HG02870 (cell line): Measurements from ENCODE around the gene LAPTM5.

Experiments
- ATAC-seq: cut with Tn5 transposase; IDR thresholded peaks from one replicate; pipeline ENCODE4 v1.9.1; 2021; ENCODE audit warnings: mild to moderate bottlenecking, moderate library complexity; ENCODE audit not compliant: unreplicated experiment

The LAPTM5 gene

DNA sequence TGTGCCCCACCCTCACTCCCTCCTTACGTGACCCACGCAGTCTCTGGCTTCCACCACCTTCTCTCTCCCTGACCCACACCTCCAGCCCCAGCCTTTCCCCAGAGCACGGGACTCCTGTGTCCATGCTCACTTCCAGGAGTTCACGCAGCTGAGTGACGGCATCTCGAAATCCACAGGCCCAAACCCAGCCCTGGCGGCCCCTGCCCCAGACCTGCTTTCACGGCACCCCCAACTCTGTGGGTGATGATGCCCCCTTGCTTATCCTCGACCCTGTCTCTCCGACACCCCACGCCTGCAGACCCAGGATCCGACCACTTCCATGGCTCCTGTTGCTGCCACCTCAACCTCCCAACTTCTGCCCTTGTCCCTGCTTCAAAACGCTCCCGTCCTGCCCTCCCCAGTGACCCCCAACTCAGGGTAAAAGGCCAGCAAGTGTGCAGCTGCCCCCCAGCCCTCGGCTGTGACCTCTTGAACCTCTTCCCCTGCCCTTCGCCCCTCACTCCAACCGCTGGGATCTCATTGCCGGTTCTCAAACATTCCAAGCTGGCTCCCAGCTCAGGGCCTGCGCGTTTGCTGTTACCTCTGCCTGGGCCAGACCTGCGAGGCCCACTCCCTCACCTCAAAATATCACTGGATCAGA lies 30.4 kb upstream of the LAPTM5 start:
- ATAC-seq, result no peak

DNA sequence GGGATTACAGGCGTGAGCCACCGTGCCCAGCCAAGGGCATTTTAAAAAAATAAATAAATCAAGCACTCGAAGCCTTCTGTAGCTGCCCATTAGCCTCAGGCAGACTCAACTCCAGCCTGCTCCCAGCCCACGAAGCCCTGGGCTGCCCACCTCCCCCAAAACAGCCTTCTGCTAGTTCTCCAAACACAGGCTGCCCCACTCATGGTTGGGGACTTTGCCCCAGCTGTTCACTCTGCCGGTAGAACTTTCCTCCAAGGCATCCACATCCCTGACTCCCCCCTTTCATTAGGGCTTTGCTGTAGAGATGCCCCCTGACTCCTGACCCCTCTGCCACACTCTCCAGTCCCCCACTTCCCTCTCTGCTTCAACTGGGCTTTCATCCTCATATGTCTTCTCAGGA lies 29.7 kb upstream of the LAPTM5 start:
- no peak for ATAC-seq

DNA sequence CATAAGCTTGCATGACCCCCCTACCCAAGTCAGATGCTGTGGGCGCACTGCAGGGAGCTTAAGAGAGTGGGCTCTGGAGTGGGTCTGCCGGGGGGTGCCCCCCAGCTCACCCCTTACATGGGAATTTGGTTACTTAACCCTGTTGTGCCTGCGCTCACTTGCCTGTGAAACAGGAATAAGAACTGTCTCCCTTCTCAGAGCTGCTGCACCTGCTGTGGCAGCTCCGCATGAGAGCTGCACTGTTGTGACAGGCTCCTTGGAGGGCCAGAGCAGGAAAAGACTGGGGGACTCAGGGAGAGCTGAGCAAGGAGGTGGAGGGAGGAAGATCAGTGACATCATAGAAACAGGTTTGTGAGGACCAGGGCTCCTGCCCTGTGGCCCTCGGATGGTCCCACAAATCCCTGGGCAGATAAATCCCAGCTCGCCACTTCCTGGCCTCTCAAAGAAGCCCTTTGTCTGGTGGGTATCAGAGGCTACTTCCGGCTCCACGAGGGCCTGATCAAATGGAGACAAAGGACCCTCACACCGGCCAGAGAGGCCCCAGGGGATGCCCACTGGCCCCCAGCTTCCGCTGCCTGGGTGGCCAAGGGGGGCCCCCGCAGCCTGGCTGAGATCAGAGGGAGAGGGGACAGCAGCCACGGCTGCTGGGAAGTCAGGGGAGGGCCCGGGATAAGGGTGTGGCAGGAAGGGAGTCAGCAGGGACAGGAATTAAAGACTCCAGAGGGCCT lies 28.9 kb upstream of the LAPTM5 start:
- ATAC-seq, result no peak

DNA sequence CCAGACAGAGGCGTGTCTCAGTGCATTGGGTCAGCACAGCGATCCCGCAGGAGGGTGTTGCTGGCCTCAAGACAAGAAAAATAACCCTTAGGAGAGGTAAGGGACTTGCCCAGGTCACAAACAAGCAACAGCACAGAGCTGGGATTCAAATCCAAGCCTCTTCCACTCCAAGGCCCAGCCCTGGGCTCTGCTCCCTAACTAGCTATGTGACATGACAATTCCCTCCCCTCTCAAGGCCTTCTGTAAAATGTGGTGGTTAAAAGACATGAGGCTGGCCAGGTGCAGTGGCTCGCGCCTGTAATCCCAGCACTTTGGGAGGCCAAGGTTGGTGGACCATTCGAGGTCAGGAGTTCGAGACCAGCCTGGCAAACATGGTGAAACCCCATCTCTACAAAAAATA lies 28.1 kb upstream of the LAPTM5 start:
- no peak for ATAC-seq

DNA sequence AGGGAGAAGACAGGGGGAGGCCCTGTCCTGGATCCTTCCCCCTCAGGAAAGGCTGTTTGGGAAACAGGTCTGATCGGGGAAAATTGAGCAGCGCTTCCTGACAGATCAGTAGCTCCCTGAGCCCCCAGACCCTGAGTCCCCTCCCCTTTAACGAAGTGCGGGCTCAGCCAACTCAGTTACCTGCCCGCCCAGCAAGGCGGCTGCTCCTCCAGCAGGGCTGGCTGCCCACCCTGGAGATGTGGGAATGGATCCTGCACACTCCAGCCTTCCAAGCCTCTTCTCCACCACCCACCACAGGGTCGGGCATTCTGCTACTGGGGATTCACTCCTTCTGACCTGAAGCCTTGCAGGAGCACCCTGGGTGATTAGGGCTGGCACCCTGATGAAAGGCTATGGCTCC lies 27.6 kb upstream of the LAPTM5 start:
- ATAC-seq, result no peak

DNA sequence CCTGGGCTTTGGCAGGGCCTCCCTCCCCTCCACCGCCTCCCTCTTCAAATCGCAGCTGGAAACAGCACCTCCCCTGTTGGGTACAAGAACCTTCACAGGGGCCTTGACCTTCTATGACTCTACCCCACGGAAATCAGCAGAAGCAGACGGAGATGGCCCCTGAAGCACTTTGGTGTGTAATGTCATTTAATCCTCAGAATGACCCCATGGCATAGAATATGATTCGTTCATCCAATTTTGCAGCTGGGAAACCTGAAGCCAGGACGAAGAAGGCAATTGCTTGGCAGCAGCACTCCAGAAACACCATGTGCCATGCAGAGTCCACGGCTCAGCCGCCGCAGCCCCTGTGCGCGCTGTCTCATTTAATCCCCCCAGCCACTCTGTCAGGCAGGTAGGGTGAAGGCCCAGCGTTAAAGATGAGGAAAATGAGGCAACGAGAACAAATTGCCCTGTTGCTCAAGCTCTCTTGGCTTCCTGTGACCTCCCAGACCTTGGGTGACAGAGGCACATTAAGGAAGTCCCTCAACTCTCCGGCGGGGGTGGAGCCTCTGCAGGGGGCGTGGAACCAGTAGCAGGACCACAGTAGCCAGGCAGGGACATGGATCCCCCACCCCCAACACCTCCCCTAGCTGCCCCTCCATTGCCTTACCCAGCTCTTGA lies 25.8 kb upstream of the LAPTM5 start:
- no peak for ATAC-seq

DNA sequence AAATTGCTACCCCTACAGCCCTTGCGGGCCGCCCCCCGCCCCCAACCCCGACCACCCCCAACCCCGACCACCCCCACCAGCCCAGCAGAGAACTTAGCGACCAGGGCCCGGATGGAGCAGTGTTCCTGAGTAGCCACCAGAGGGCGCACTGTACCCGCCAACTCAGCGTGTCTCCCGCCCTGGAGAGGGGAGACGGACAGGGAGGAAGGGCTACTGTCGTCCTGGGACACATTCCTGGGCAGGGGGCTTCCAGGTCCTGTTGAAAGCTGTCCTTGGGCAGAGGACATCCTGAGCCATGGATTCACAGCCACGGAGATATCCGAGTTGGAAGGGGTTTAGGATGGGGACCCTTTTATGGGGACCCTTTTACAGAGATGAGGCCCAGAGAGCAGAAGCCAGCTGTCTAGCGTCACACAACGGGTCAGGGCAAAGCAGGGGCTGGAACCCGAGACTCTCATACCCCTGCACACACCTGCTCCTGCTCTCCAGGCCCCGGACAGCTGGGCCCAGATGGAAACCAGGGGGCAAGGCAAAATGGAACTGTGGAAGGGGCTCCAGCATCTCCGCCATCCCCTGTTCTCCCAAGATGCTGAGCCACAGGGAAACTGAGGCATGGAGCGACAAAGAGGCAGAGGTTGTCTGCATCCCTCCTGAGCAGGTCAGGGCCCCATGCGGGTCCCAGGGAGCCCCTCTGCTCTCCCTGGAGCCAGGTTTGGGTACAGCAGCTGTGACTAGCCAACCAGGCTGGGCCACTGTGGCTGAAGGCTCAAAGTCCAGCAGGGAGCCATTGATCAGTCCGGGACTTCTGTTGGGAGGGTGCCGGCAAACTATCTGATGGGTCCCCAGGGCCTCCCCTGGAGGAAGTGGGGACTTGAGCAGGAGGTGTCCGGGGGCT lies 25.0 kb upstream of the LAPTM5 start:
- ATAC-seq, result peak; percentile 53

DNA sequence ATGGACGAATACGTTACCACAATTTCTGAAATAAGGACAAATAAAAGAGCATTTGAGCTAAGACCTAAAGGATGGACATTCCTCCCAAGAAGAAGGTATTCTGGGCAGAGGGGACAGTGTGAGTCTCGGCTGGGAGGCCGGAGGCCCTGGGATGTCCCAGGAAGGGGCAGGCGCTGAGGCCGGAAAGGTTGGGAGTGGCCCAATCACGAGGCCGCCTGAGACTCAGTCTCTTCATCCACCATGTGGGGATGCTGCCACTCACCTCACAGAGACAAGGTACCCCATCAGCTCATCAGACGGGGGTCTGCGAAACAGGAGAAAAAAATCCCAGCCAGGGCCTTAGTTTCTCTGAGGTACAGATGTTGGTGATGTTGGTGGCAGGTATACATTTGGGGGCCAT lies 24.3 kb upstream of the LAPTM5 start:
- no peak for ATAC-seq

DNA sequence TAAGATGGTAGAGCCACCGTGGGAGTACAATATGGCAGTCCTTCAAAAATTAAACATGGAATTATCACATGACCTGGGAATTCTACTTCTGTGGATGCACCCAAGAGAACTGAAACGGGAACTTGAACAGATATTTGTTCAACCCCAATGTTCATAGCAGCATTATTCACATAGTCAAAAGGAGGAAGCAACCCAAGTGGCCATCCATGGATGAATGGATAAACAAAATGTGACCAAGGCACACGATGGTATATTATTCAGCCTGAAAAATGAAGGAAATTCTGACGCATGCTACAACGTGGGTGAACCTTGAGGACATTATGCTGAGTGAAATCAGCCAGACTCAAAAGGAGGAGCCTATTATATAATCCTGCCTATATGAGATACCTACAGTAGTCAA lies 22.8 kb upstream of the LAPTM5 start:
- ATAC-seq, result no peak

DNA sequence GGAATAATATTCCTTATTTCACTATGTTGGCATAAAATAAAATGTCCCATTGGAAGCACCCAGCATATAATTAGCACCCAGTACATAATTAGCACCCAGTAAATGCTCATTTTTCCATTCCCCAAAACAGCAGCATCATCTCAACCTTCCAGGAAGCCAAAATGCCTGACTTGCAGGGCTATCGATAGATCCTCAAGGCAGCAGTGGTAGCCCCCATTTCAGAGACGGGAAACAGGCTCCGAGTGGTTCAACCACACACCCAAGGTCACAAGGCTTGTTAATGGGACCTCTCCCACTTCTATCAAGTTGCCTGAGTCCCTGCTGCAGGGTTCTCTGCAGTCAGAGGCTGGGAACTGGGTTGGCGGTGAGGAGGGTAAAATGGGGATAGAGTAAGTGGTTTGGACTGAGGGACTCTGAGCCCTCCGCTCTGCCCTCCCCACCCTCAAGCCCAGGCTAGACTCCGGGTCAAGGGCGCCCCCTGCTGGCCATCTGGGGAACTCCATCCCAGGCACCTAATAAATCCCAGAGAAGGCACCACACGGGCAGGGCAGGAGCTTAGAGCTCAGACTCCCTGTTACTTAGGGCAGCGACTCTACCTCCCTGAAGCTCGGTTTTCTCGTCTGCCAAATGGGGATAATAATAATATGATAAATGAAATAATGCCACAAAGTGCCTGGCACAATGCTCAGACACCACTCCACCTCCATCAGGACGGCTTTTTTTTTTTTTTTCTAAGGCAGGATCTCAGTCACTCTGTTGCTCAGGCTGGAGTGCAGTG lies 21.9 kb upstream of the LAPTM5 start:
- peak; percentile 45 for ATAC-seq

DNA sequence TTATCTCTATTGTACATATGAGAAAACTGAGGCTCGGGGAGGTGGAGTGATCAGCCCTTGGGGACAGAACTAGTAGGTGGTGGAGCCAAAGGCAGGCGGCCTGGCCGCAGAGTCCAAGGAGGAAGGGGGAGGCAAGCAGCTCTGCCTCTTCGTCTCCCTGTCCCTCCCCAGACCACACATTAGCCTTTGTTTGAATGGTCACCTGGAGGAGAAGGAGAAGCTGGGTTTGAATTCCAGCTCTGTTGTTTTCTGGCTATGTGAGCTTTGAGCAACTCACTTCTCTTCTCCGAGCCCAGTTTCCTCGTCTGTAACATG lies 21.4 kb upstream of the LAPTM5 start:
- no peak for ATAC-seq

DNA sequence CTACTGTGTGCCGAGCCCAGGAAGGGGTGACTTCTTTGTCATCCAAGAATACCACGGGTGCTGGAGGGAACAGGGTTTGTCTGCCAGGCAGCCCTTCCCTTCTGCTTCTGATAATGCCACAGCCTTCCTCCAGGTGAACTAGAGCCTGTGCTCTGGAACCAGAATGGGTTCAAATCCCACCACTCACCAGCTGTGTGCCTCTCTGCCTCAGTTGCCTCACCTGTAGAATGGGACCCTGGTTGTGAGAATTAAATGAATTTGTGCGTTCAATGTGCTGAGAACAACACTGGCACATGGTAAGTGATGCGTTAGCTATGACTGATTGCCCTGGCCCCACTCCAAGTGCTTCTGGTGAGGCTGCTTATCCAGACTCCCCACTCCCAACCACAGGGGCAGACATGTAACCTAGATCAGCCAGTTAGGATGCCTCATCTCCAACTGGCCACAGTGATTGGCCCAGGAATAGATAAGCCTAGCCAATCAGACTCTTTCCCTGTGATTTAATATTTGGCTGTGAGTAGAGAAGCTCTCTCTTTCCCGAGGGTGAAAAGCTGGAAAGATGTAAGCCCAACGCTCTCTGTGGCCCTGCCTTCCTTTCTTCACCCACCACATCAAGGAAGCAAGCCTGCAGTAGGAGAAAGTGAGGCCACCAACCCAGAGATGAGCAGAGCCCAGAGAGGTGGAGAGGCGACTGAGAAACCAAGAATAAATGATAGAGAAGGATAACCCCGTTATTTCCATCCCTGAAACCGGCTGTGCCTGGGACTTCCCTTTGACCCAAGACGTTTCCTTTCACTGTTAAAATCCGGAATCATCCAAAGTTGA lies 20.8 kb upstream of the LAPTM5 start:
- no peak for ATAC-seq

DNA sequence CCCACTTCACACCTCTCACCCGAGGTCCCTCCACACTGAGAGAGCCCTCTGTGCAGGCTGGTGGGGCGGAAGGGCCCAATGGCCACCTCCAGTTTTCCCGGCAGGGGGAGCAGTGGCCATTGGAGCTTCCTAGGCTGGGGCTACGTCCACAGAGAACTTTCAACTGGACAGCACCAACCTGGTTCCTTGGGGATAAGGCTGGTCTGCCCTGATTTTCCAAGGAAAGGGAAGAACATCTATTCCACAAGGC lies 20.3 kb upstream of the LAPTM5 start:
- ATAC-seq, result no peak

DNA sequence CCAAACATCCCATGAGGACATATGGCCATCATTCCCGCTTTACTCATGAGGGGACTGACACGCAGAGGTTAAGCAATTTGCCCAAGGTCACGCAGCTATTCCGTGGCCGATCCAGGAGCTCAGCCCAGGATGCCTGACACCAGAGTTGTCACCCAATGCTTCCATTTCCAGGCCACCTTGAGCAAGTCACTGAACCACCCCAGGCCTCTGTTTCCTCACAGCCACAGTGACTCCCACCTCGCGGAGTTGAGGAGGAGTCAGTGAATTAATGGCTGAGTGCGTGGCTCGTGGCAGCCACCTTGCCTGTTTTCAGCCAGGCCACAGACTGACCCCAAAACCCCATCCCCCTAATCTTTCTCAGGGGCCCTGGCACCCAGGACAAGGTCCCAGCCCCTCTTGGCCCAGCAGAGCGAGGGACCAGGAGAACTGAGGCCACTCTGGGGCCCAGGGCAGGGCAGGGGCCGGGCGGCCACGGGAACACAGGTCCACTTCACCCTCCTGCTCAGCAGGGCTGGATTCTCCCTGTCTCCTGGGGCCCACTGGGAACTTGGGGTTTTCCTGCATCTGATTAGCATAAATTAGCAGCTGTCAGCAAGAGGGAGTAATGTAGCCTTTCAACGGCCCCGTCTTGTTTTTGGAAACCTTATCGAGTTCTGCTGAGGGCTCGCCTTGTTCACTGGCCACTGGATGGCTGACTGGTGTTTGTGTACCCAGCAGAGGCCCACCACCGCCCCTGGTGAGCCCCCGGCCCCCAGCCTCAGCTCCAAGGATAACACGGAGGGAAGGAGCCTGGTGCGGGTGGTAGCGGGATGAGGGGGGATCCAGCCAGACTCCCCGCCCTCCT lies 19.7 kb upstream of the LAPTM5 start:
- ATAC-seq, result no peak

DNA sequence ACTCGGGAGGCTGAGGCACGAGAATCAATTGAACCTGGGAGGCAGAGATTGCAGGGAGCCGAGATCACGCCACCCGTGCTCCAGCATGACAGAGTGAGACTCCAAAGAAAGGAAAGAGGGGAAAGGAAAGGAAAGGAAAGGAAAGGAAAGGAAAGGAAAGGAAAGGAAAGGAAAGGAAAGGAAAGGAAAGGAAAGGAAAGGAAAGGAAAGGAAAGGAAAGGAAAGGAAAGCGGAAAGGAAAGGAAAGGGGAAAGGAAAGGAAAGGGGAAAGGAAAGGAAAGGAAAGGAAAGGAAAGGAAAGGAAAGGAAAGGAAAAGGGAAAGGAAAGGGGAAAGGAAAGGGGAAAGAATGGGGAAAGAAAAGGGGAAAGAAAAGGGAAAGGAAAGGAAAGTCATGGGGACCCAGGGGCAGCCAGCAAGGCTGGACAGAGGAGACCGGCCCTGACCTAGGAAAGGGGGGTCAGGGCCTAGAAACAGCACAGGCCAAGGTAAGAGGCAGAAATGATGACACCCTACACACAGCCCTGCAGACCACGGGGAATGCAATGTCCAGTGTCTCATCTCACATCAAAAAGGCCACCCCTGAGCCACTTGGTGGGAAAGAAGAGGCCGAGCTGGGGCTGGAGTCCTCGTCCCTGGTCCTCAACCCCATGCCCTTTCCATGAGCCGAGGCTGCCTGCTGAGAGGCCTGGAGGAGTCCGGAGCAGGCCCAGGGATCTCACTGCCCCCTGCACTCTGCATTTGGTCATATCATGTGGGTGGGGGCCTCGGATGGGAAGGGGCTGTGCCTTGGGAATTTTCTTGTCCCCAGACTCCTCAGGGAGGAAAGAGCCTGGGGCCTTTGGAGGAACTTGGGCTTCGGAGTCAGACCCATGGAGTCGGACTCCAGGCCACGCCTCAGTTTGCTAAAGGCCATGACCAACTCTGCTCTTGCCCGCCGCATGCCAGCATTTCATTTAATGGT lies 18.8 kb upstream of the LAPTM5 start:
- no peak for ATAC-seq

DNA sequence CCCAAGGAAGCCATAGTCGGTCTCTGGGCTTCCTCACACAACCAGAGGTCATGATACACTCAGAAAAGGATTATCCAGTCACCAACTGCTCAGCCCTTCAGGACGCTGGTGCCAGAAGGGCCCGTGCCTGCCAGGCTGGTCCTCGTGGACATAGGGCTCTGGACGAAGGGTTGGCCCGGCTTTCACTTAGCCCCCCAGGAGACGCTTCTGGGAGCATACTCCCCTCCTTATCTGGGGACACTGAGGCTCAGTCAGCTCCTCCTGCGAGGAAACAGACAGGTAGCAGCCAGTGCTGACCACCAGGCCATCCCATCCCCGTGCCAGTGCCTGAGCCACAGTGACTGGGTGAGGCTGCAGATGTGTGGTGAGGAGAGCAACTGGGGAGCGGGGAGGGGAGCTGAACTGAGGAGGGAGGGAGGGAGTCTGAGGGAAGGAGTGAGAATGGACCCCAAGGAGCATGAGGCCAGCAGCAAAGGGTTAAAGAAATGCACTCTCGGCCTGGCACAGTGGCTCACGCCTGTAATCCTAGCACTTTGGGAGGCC lies 17.9 kb upstream of the LAPTM5 start:
- ATAC-seq, result no peak

DNA sequence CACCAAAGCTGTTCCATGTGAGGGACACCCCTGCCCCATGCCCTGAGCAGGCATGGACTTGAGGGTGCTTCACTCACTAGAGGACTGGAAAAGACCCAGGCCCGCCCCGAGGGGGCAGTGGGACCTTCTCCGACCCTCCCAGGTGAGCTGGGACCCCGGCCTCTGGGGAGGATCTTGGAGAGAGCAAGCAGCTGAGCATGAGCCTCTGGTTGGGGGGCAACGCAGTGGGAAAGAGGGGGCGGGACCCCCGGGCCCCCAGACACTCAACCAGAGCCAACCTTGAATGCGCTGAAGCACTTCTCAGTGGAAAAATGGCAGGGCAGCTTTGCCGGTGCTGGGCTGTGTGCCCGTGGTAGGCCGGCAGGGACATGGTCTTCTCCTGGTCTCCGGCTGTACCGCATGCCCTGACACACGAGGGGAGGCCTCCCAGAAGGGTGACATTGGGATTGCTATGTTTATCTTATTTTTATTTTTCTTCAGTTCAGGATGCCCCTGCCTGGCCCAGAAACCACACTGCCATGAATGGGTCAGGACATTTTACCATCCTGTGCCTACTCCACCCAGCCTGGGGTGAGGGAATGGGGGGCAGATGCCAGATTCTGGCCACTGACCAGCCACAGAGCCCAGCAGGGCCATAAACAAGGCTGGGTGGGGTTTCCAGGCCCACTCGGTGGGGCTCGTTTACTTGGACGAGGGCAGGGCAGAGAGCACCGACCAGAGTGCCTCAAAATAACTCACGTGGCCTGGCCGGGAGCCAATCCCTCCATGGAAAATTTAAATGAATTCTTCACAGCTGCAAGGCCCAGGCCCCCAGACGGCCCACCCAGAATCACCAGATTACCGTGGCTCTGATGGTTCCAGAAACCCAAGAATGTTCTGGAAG lies 17.2 kb upstream of the LAPTM5 start:
- ATAC-seq, result no peak
